AG20443 (cell line): Measurements from ENCODE around the gene PIGQ.
A peak's percentile ranks its signal among the peaks of the same experiment; 100 is the strongest.
"Not testable (repeated sequence)": the region's sequence is repeated elsewhere in the genome, so short reads cannot be mapped to it uniquely, and the experiment has no call there.

Source experiments
- DNase-seq: peaks from one replicate; pipeline ENCODE4 v3.0.0; 2012; ENCODE audit warnings: low spot score, mixed read lengths

Gene PIGQ

GRCh38 chr16:586047-586644 lies 16.4 kb downstream of the PIGQ start:
- no peak for DNase-seq

- no peak for DNase-seq
Observed at GRCh38 chr16:586645-587590, 17.1 kb downstream of the PIGQ start.

GRCh38 chr16:588639-588888 lies 18.8 kb downstream of the PIGQ start:
- peak; percentile 47 for DNase-seq

- DNase-seq, result peak; percentile 94
Observed at GRCh38 chr16:588889-589657, 19.3 kb downstream of the PIGQ start.

GRCh38 chr16:589658-590187 lies 20.0 kb downstream of the PIGQ start, which contains the start of gene RAB40C:
Gene RAB40C, plus strand, starts transcription at chr16:590066. Its CDS starts 226 bp downstream, at chr16:590292.
- peak; percentile 98 for DNase-seq

GRCh38 chr16:590188-590814 lies 20.5 kb downstream of the PIGQ start:
- DNase-seq, result peak; percentile 76

- no peak for DNase-seq
Observed at GRCh38 chr16:590815-591200, 21.0 kb downstream of the PIGQ start.

GRCh38 chr16:591231-591630 lies 21.5 kb downstream of the PIGQ start:
- DNase-seq, result no peak

- DNase-seq, result no peak
Observed at GRCh38 chr16:591892-592517, 22.2 kb downstream of the PIGQ start.

- no peak for DNase-seq
Observed at GRCh38 chr16:592518-593306, 22.9 kb downstream of the PIGQ start.

- DNase-seq, result no peak
Observed at GRCh38 chr16:593406-593805, 23.6 kb downstream of the PIGQ start.

- DNase-seq, result no peak
Observed at GRCh38 chr16:593807-594206, 24.0 kb downstream of the PIGQ start.

GRCh38 chr16:595094-595528 lies 25.3 kb downstream of the PIGQ start:
- no peak for DNase-seq

GRCh38 chr16:595942-596735 lies 26.4 kb downstream of the PIGQ start:
- no peak for DNase-seq

- no peak for DNase-seq
Observed at GRCh38 chr16:596736-597060, 26.9 kb downstream of the PIGQ start.

GRCh38 chr16:597655-598054 lies 27.9 kb downstream of the PIGQ start:
- not testable (repeated sequence) for DNase-seq

GRCh38 chr16:598823-599739 lies 29.3 kb downstream of the PIGQ start:
- DNase-seq, result no peak

GRCh38 chr16:600781-601180 lies 31.0 kb downstream of the PIGQ start:
- no peak for DNase-seq

- DNase-seq, result no peak
Observed at GRCh38 chr16:603933-604332, 34.2 kb downstream of the PIGQ start.
